Gastrocnemius medialis (tissue), 4 donors: ENCODE data around the gene NEXN. TPM values are rescaled to one million over a fixed set of nuclear protein-coding genes. Genes with fewer than 3 reads are reported as not detected.

Experiments used
- ATAC-seq, 2 donors: fragments of 150-250 bp; one replicate each; pipeline ENCODE4 v1.9.1; 2016
- DNase-seq, 2 donors: peaks; one replicate each; pipeline ENCODE4 v3.0.0-alpha.2; 2019
- H3K27ac ChIP-seq, 4 donors: fragments of 200-600 bp; sonication (generic); 1 replicate in 1 of 4; 2 replicates in 3 of 4; pipeline ENCODE4 v1.5.1; 2016 to 2018; ENCODE audit warnings: mild to moderate bottlenecking in 2 of 4, moderate library complexity in 1 of 4
- H3K27me3 ChIP-seq, 3 donors: fragments of 200-600 bp; sonication (generic) in 2 of 3; 1 replicate in 1 of 3; 2 replicates in 2 of 3; pipeline versions ENCODE4 v1.5.1 to v1.6.0; 2016 to 2019; ENCODE audit warnings: mild to moderate bottlenecking in 1 of 3, moderate library complexity in 1 of 3
- H3K36me3 ChIP-seq, 2 donors: fragments of 200-600 bp; sonication (generic) in 1 of 2; one replicate each; pipeline ENCODE4 v1.5.1; 2017 to 2018
- H3K4me1 ChIP-seq, 2 donors: fragments of 200-600 bp; sonication (generic) in 1 of 2; one replicate each; pipeline ENCODE4 v1.5.1; 2016 to 2017; ENCODE audit warnings: mild to moderate bottlenecking in 2 of 2
- H3K4me3 ChIP-seq, 4 donors: fragments of 200-600 bp; sonication (generic) in 3 of 4; 1 replicate in 1 of 4; 2 replicates in 3 of 4; pipeline ENCODE4 v1.5.1; 2016 to 2019; ENCODE audit warnings: mild to moderate bottlenecking in 2 of 4
- H3K9me3 ChIP-seq, 3 donors: fragments of 200-600 bp; sonication (generic) in 2 of 3; 1 replicate in 1 of 3; 2 replicates in 2 of 3; pipeline ENCODE4 v1.5.1; 2016 to 2019
- CTCF ChIP-seq, 5 experiments: fragments of 450-650 bp in 3 of 5; fragments of 200-600 bp in 2 of 5; sonication (generic) in 2 of 5; IDR thresholded peaks in 4 of 5; conservative IDR thresholded peaks in 1 of 5; 1 replicate in 4 of 5; 2 replicates in 1 of 5; pipeline ENCODE4 v1.5.1; 2016 to 2019; ENCODE audit warnings: antibody characterized with exemption in 5 of 5, mild to moderate bottlenecking in 3 of 5, moderate library complexity in 3 of 5
- POLR2A ChIP-seq, 2 donors: fragments of 450-650 bp; IDR thresholded peaks; one replicate each; pipeline ENCODE4 v1.6.1; 2017; ENCODE audit warnings: antibody characterized with exemption in 2 of 2, mild to moderate bottlenecking in 2 of 2, moderate library complexity in 2 of 2
- in situ Hi-C, 4 donors: fragments of 200-750 bp; cut with MboI; loops; one replicate each; pipeline versions ENCODE4 v1.15.0 to v1.8.0; 2017; ENCODE audit warnings: low sequenced_read_pairs in 4 of 4
- intact Hi-C: fragments of 100-400 bp; cut with DNase I; formaldehyde crosslinking; loops from one replicate; pipeline ENCODE4 v1.15.1; 2023; ENCODE audit warnings: low total_unique reads
- total RNA-seq, 4 donors: library from RNA; depleted of rRNA; stranded (reverse); fragments of >200 nt; gene quantifications; one replicate each; pipeline versions ENCODE4 v1.1.0 to v1.2.3, GENCODE V29; 2016

Gene NEXN
- total RNA-seq, 4 donors from 2014 or later = 105 to 297 (median 200) TPM

GRCh38 chr1:77975386-77975785 lies 87.0 kb downstream of the NEXN start:
- in situ Hi-C loops = loop anchor here in 2 of 4 donors (5.0 to 25.0 kb wide), 3 partner anchors 137 to 637 kb away; partner anchors contain the start of gene IFI44L (in 1 of the 2)
- peak overlapping the region; percentile 91 to 97 (median 94) for H3K27ac ChIP-seq

GRCh38 chr1:77975907-77976306 lies 87.5 kb downstream of the NEXN start:
- Histone ChIP-seq H3K4me3 (peak overlapping the region; percentile 0 to 82 (median 79)), H3K27me3 (no peaks in the 10 kb centered on the region), H3K4me1 (peaks cover 51 to 57% of the 10 kb centered on the region in 2 donors), H3K27ac (peak overlapping the region; percentile 91 to 97 (median 94)), H3K9me3 (no peaks in the 10 kb centered on the region), H3K36me3 (no peaks in the 10 kb centered on the region)
- no peak for TF ChIP-seq POLR2A (IDR thresholded peaks at IDR 0.05)
- TF ChIP-seq CTCF (IDR thresholded peaks at IDR 0.05 in 4 of 5, conservative IDR thresholded peaks at IDR 0.05 in 1 of 5) = no peak
- in situ Hi-C loops = loop anchor here in 2 of 4 donors (5.0 to 25.0 kb wide), 3 partner anchors 136 to 636 kb away; partner anchors contain the start of gene IFI44L (in 1 of the 2)
- intact Hi-C loops = loop anchor here (5.0 kb wide), 1 partner anchor 74 kb away; no protein-coding TSS in a partner anchor
- DNase-seq (no peak), ATAC-seq (no peak)

More at GRCh38 chr1:77975386-77975785, 87.0 kb downstream of the NEXN start:
- peaks cover 50 to 56% of the 10 kb centered on the region in 2 donors for H3K4me1 ChIP-seq
- H3K9me3 ChIP-seq = no peaks in the 10 kb centered on the region
- DNase-seq = no peak
- H3K36me3 ChIP-seq = no peaks in the 10 kb centered on the region
- no peaks in the 10 kb centered on the region for H3K27me3 ChIP-seq
- H3K4me3 ChIP-seq = peak overlapping the region; percentile 0 to 82 (median 79)
- ATAC-seq = no peak
- TF ChIP-seq CTCF (IDR thresholded peaks at IDR 0.05 in 4 of 5, conservative IDR thresholded peaks at IDR 0.05 in 1 of 5) = no peak
- intact Hi-C loops = loop anchor here (5.0 kb wide), 1 partner anchor 73 kb away; no protein-coding TSS in a partner anchor

DNA sequence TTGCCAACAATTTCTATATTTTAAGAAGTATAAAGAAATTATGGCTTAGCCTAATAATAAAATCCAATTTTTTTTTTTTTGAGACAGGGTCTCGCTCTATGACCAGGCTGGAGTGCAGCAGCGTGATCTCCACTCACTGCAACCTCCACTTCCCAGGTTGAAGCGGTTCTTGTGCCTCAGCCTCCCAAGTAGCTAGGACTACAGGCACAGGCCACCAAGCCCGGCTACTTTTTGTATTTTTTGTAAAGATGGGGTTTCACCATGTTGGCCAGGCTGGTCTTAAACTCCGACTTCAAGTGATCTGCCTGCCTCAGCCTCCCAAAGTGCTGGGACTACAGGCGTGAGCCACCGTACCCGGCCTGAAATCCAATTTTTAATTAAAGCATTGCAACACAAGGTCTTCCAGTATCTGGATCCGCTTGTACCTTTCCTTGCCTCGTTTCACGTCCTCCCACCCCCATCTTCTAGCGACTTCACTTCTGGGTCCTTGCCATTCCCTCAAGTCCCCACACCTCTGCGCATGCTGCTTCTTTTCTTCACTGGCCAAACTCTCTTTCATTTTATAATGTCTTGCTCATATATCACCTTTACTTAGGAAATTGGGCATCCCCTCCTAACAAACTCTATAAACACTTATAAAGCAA lies 88.1 kb downstream of the NEXN start:
- in situ Hi-C loops = loop anchor here in 2 of 4 donors (5.0 to 25.0 kb wide), 3 partner anchors 136 to 636 kb away; partner anchors contain the start of gene IFI44L (in 1 of the 2)
- Histone ChIP-seq H3K36me3 (no peaks in the 10 kb centered on the region), H3K4me3 (peak overlapping the region; percentile 69 to 82 (median 79))

GRCh38 chr1:77977989-77978292 lies 89.5 kb downstream of the NEXN start:
- DNase-seq (no peak), ATAC-seq (no peak)
- no peaks in the 10 kb centered on the region for H3K36me3 ChIP-seq
- TF ChIP-seq CTCF (IDR thresholded peaks at IDR 0.05 in 4 of 5, conservative IDR thresholded peaks at IDR 0.05 in 1 of 5) = no peak
- TF ChIP-seq POLR2A (IDR thresholded peaks at IDR 0.05) = no peak
- peak overlapping the region; percentile 69 to 82 (median 79) for H3K4me3 ChIP-seq
- H3K27me3 ChIP-seq = no peaks in the 10 kb centered on the region
- peak overlapping the region; percentile 91 to 97 (median 94) for H3K27ac ChIP-seq
- no peaks in the 10 kb centered on the region for H3K9me3 ChIP-seq
- intact Hi-C loops = loop anchor here (2.0 to 5.0 kb wide), 3 partner anchors 69 to 153 kb away; no protein-coding TSS in a partner anchor
- H3K4me1 ChIP-seq = peaks cover 52 to 54% of the 10 kb centered on the region in 2 donors
- in situ Hi-C loops = loop anchor here in 2 of 4 donors (5.0 to 25.0 kb wide), 3 partner anchors 134 to 634 kb away; partner anchors contain the start of gene IFI44L (in 1 of the 2)

More for the DNA sequence above, 88.1 kb downstream of the NEXN start:
- TF ChIP-seq CTCF (IDR thresholded peaks at IDR 0.05 in 4 of 5, conservative IDR thresholded peaks at IDR 0.05 in 1 of 5) (no peak), POLR2A (IDR thresholded peaks at IDR 0.05) (no peak)
- Histone ChIP-seq H3K9me3 (no peaks in the 10 kb centered on the region), H3K27ac (peak overlapping the region; percentile 91 to 97 (median 94)), H3K4me1 (peaks cover 53 to 57% of the 10 kb centered on the region in 2 donors), H3K27me3 (no peaks in the 10 kb centered on the region)
- DNase-seq (no peak), ATAC-seq (no peak)
- intact Hi-C loops = loop anchor here (5.0 kb wide), 1 partner anchor 74 kb away; no protein-coding TSS in a partner anchor
